Peyer's patch (tissue), 4 donors: ENCODE measurements around the gene CHSY1. TPM values are rescaled to one million over a fixed set of nuclear protein-coding genes. Genes with fewer than 3 reads are reported as not detected.
"Not testable (repeated sequence)": the region's sequence is repeated elsewhere in the genome, so short reads cannot be mapped to it uniquely, and the experiment has no call there.

Source experiments
- DNase-seq, 3 donors: peaks; one replicate each; pipeline ENCODE4 v3.0.0-alpha.2; 2017 to 2019
- H3K27ac ChIP-seq, 4 donors: fragments of 200-600 bp; sonication (generic); one replicate each; pipeline ENCODE4 v1.5.1; 2016 to 2019
- H3K27me3 ChIP-seq, 2 donors: fragments of 200-600 bp; sonication (generic); one replicate each; pipeline ENCODE4 v1.5.1; 2019
- H3K36me3 ChIP-seq, 3 donors: fragments of 200-600 bp; sonication (generic); one replicate each; pipeline ENCODE4 v1.5.1; 2016 to 2019
- H3K4me1 ChIP-seq, 4 donors: fragments of 200-600 bp; sonication (generic); one replicate each; pipeline ENCODE4 v1.5.1; 2016 to 2019
- H3K4me3 ChIP-seq, 4 donors: fragments of 200-600 bp; sonication (generic); 1 replicate in 3 of 4; 2 replicates in 1 of 4; pipeline ENCODE4 v1.5.1; 2016 to 2019; ENCODE audit warnings: mild to moderate bottlenecking in 1 of 4
- H3K9me3 ChIP-seq, 4 donors: fragments of 200-600 bp; sonication (generic); one replicate each; pipeline ENCODE4 v1.5.1; 2016 to 2019; ENCODE audit warnings: mild to moderate bottlenecking in 1 of 4
- CTCF ChIP-seq, 6 experiments: fragments of 450-650 bp in 4 of 6; fragments of 200-600 bp in 2 of 6; sonication (generic) in 1 of 6; IDR thresholded peaks; one replicate each; pipeline ENCODE4 v1.5.1; 2017 to 2019; ENCODE audit warnings: antibody characterized with exemption in 6 of 6, mild to moderate bottlenecking in 3 of 6, moderate library complexity in 1 of 6
- POLR2A ChIP-seq, 2 donors: fragments of 450-650 bp; IDR thresholded peaks; one replicate each; pipeline ENCODE4 v1.5.1; 2017; ENCODE audit warnings: antibody characterized with exemption in 2 of 2, mild to moderate bottlenecking in 2 of 2, moderate library complexity in 2 of 2
- total RNA-seq, 4 donors: library from RNA; depleted of rRNA; stranded (reverse); fragments of >200 nt; gene quantifications; one replicate each; pipeline ENCODE4 v1.1.0, GENCODE V29; 2016

Gene CHSY1
- total RNA-seq, 4 donors from 2014 or later, result 8.1 to 31.4 (median 9.3) TPM

- H3K9me3 ChIP-seq, result no peaks in the 10 kb centered on the region
Measured at GRCh38 chr15:101127506-101128076, 124.3 kb downstream of the CHSY1 start.

GRCh38 chr15:101126618-101127505 is 125.0 kb downstream of the CHSY1 start:
- TF ChIP-seq CTCF (IDR thresholded peaks at IDR 0.05), result no peak
- TF ChIP-seq POLR2A (IDR thresholded peaks at IDR 0.05), result no peak
- Histone ChIP-seq H3K36me3 (no peaks in the 10 kb centered on the region), H3K9me3 (no peaks in the 10 kb centered on the region), H3K4me1 (peaks cover 0 to 31% (median 22%) of the 10 kb centered on the region in 4 donors), H3K27me3 (no peaks in the 10 kb centered on the region), H3K4me3 (no peak overlapping the region), H3K27ac (peak overlapping the region; percentile 72 to 83 (median 78))
- DNase-seq, result no peak

More at GRCh38 chr15:101127506-101128076, 124.3 kb downstream of the CHSY1 start:
- H3K27me3 ChIP-seq, result no peaks in the 10 kb centered on the region
- H3K36me3 ChIP-seq, result no peaks in the 10 kb centered on the region
- TF ChIP-seq CTCF (IDR thresholded peaks at IDR 0.05) (no peak), POLR2A (IDR thresholded peaks at IDR 0.05) (no peak)
- peaks cover 0 to 24% (median 19%) of the 10 kb centered on the region in 4 donors for H3K4me1 ChIP-seq
- H3K4me3 ChIP-seq, result peak overlapping the region in 1 of 4 donors; percentile 12
- H3K27ac ChIP-seq, result peak overlapping the region; percentile 72 to 83 (median 78)
- peak; percentile 41 to 76 (median 61) for DNase-seq

- Histone ChIP-seq H3K27ac (peak overlapping the region in 3 of 4 donors; percentile 72 to 83 (median 77)), H3K4me1 (peaks cover 0 to 31% (median 24%) of the 10 kb centered on the region in 4 donors)
- DNase-seq, H3K27me3 ChIP-seq, H3K4me3 ChIP-seq, H3K9me3 ChIP-seq, H3K36me3 ChIP-seq: not testable (repeated sequence)
Measured at GRCh38 chr15:101125881-101126428, 125.9 kb downstream of the CHSY1 start.

Other genes with a start within 250 kb of the CHSY1 start
- 100 to 1,000 TPM in 2 of 4 donors, 10 to 100 TPM in 2; 14.0 to 119 (median 103) TPM for gene SELENOS, start 25.4 kb upstream of the CHSY1 start, total RNA-seq
- gene SNRPA1, start 43.2 kb upstream of the CHSY1 start, total RNA-seq, result 10 to 100 TPM; 36.4 to 80.0 (median 50.4) TPM
- gene PCSK6, start 237.7 kb upstream of the CHSY1 start, total RNA-seq, result 10 to 100 TPM; 10.6 to 98.2 (median 12.8) TPM